Stimulated activated CD8-positive, alpha-beta memory T cell treated with anti-CD3 and anti-CD28 coated beads, Interleukin-4, amount 100 ng/mL, for 24 hours (primary cell): ENCODE measurements around the gene CDH24.
A peak's percentile ranks its signal among the peaks of the same experiment; 100 is the strongest.
"Not testable (repeated sequence)": the region's sequence is repeated elsewhere in the genome, so short reads cannot be mapped to it uniquely, and the experiment has no call there.

Source experiments
- DNase-seq: peaks from one replicate; pipeline ENCODE4 v3.0.0-alpha.2; 2020; ENCODE audit warnings: low read depth

CDH24 gene

GRCh38 chr14:23015618-23016017 is 41.7 kb downstream of the CDH24 start:
- DNase-seq: no peak

GRCh38 chr14:23013749-23014054 is 43.6 kb downstream of the CDH24 start:
- DNase-seq: not testable (repeated sequence)

GRCh38 chr14:23013054-23013748 is 44.1 kb downstream of the CDH24 start:
- DNase-seq: no peak

- DNase-seq: peak; percentile 77
Measured at GRCh38 chr14:23009939-23010726, 47.2 kb downstream of the CDH24 start, which contains the start of gene C14orf93. Gene C14orf93 (minus strand): TSS chr14:23010143. CDS start chr14:22999023, 11,120 bp downstream.

- no peak for DNase-seq
Measured at GRCh38 chr14:23009483-23009938, 47.8 kb downstream of the CDH24 start.

GRCh38 chr14:23008831-23009230 is 48.5 kb downstream of the CDH24 start:
- no peak for DNase-seq

- DNase-seq: peak; percentile 95
Measured at GRCh38 chr14:23006544-23007419, 50.5 kb downstream of the CDH24 start.

GRCh38 chr14:23006188-23006534 is 51.2 kb downstream of the CDH24 start:
- DNase-seq: no peak

GRCh38 chr14:23005451-23006187 is 51.7 kb downstream of the CDH24 start:
- no peak for DNase-seq

- not testable (repeated sequence) for DNase-seq
Measured at GRCh38 chr14:23004274-23004673, 53.0 kb downstream of the CDH24 start.

- no peak for DNase-seq
Measured at GRCh38 chr14:23002592-23002991, 54.7 kb downstream of the CDH24 start.

- DNase-seq: no peak
Measured at GRCh38 chr14:23000860-23001259, 56.5 kb downstream of the CDH24 start.

GRCh38 chr14:22998329-22999012 is 58.8 kb downstream of the CDH24 start:
- no peak for DNase-seq

GRCh38 chr14:22997676-22998323 is 59.5 kb downstream of the CDH24 start:
- no peak for DNase-seq
